ENCODE measurements around the gene ATP1A4.

The ATP1A4 gene

DNA sequence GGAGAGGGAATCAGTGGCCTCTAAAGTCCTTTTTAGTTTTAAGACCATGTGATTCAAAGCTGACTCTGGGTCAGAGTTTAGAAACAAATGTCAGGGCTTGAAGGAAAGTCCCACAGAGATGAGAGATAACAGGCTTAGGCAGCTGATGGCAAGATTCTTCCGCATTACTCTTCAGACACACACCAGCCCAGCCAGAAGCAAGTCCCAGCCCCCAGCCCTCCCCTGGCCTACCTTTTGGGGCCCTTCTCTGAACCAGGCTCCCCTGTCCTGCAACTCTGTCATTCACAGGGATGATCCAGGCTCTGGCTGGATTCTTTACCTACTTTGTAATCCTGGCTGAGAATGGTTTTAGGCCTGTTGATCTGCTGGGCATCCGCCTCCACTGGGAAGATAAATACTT is 25.8 kb downstream of the ATP1A4 start:
- no peak overlapping the region for H3K4me2 ChIP-seq (ENCODE audit: low read length)

DNA sequence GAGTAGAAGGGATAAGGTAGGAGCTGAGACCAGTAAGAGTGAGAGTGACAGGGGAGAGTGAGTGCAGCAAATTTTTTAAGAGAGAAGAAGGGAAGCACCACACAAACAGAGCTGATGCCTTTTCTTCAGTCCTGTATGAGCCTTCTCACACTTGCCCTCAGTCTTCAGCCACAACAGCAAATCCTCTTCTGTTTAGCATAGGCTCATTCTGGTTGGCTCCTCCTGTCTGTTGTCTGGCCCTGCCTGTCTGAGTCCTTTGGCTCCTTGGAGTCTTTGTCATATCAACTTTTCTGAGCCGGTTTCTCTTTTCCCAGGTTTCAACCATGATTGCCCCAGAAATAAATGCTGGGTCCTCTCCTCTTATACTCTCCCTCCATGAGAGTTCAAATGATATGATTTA is 26.3 kb downstream of the ATP1A4 start:
- H3K4me2 ChIP-seq (ENCODE audit: low read length) = no peak overlapping the region
- H4K20me1 ChIP-seq (ENCODE audit: control insufficient read depth, insufficient read depth, low read depth, low read length) = no peaks in the 10 kb centered on the region
- no peaks in the 10 kb centered on the region for H3F3A ChIP-seq (ENCODE audit: control insufficient read depth, insufficient read depth)
- no peak overlapping the region for H3K4me3 ChIP-seq (ENCODE audit: low read length)
- H3K27me3 ChIP-seq (ENCODE audit: control insufficient read depth, low read length) = peaks cover 21% of the 10 kb centered on the region; the same call in 1 of the 2 replicates
- H3K4me1 ChIP-seq (ENCODE audit: control insufficient read depth, low read length) = no peaks in the 10 kb centered on the region
- H3K36me3 ChIP-seq (ENCODE audit: control insufficient read depth, low read length) = no peaks in the 10 kb centered on the region
- no peaks in the 10 kb centered on the region for H3K79me2 ChIP-seq (ENCODE audit: control insufficient read depth, low read length)
- H3K27ac ChIP-seq (ENCODE audit: low read depth, low read length) = no peak overlapping the region
- H3K9me3 ChIP-seq (ENCODE audit: control insufficient read depth, insufficient read depth, low read length) = no peaks in the 10 kb centered on the region
- H3K9me2 ChIP-seq (replicated peaks; ENCODE audit: control insufficient read depth, low read length) = no peaks in the 10 kb centered on the region
- TF ChIP-seq, protein P1, sequence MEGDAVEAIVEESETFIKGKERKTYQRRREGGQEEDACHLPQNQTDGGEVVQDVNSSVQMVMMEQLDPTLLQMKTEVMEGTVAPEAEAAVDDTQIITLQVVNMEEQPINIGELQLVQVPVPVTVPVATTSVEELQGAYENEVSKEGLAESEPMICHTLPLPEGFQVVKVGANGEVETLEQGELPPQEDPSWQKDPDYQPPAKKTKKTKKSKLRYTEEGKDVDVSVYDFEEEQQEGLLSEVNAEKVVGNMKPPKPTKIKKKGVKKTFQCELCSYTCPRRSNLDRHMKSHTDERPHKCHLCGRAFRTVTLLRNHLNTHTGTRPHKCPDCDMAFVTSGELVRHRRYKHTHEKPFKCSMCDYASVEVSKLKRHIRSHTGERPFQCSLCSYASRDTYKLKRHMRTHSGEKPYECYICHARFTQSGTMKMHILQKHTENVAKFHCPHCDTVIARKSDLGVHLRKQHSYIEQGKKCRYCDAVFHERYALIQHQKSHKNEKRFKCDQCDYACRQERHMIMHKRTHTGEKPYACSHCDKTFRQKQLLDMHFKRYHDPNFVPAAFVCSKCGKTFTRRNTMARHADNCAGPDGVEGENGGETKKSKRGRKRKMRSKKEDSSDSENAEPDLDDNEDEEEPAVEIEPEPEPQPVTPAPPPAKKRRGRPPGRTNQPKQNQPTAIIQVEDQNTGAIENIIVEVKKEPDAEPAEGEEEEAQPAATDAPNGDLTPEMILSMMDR (IDR thresholded peaks at IDR 0.05; ENCODE audit: low read depth, low read length, poor library complexity, severe bottlenecking) = no peak
- no peak for TF ChIP-seq EZH2phosphoT487 (IDR thresholded peaks at IDR 0.05; ENCODE audit: borderline replicate concordance, low read length)

More for the DNA sequence above, 25.8 kb downstream of the ATP1A4 start:
- no peaks in the 10 kb centered on the region for H3K4me1 ChIP-seq (ENCODE audit: control insufficient read depth, low read length)
- no peaks in the 10 kb centered on the region for H4K20me1 ChIP-seq (ENCODE audit: control insufficient read depth, insufficient read depth, low read depth, low read length)
- H3K9me2 ChIP-seq (replicated peaks; ENCODE audit: control insufficient read depth, low read length) = no peaks in the 10 kb centered on the region
- H3K79me2 ChIP-seq (ENCODE audit: control insufficient read depth, low read length) = no peaks in the 10 kb centered on the region
- H3K9me3 ChIP-seq (ENCODE audit: control insufficient read depth, insufficient read depth, low read length) = no peaks in the 10 kb centered on the region
- peaks cover 21% of the 10 kb centered on the region; the same call in 1 of the 2 replicates for H3K27me3 ChIP-seq (ENCODE audit: control insufficient read depth, low read length)
- H3K27ac ChIP-seq (ENCODE audit: low read depth, low read length) = no peak overlapping the region
- H3K4me3 ChIP-seq (ENCODE audit: low read length) = no peak overlapping the region
- no peaks in the 10 kb centered on the region for H3K36me3 ChIP-seq (ENCODE audit: control insufficient read depth, low read length)
- H3F3A ChIP-seq (ENCODE audit: control insufficient read depth, insufficient read depth) = no peaks in the 10 kb centered on the region
- TF ChIP-seq EZH2phosphoT487 (IDR thresholded peaks at IDR 0.05; ENCODE audit: borderline replicate concordance, low read length) = no peak
- TF ChIP-seq, protein P1 (IDR thresholded peaks at IDR 0.05; ENCODE audit: low read depth, low read length, poor library complexity, severe bottlenecking) = no peak

DNA sequence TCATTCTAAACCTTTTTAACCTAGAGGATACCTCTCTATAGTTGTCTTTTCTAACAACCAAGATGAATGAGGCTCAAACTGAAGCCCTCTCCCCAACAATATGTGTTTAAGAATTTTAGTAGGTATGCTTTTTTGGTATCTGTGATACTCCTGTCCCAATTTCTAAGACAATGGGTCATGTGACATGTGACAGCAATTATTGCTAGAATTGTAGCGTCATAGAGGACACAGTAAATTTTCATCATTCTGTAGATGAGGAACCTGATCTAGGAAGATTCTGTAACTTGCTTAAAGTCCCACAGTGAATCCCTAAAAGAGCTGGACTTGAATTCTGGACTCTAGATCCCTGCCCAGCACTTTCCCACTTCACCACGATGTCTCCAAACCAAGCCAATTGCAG is 27.3 kb downstream of the ATP1A4 start:
- no peaks in the 10 kb centered on the region for H3K4me1 ChIP-seq (ENCODE audit: control insufficient read depth, low read length)
- H4K20me1 ChIP-seq (ENCODE audit: control insufficient read depth, insufficient read depth, low read depth, low read length) = no peaks in the 10 kb centered on the region
- H3K9me3 ChIP-seq (ENCODE audit: control insufficient read depth, insufficient read depth, low read length) = no peaks in the 10 kb centered on the region
- H3K36me3 ChIP-seq (ENCODE audit: control insufficient read depth, low read length) = no peaks in the 10 kb centered on the region
- H3K4me3 ChIP-seq (ENCODE audit: low read length) = no peak overlapping the region
- H3K9me2 ChIP-seq (replicated peaks; ENCODE audit: control insufficient read depth, low read length) = no peaks in the 10 kb centered on the region
- no peak overlapping the region for H3K4me2 ChIP-seq (ENCODE audit: low read length)
- TF ChIP-seq, protein P1 (IDR thresholded peaks at IDR 0.05; ENCODE audit: low read depth, low read length, poor library complexity, severe bottlenecking) = no peak
- H3K27me3 ChIP-seq (ENCODE audit: control insufficient read depth, low read length) = peaks cover 16% of the 10 kb centered on the region; the same call in 1 of the 2 replicates
- no peaks in the 10 kb centered on the region for H3F3A ChIP-seq (ENCODE audit: control insufficient read depth, insufficient read depth)
- no peak overlapping the region for H3K27ac ChIP-seq (ENCODE audit: low read depth, low read length)
- no peaks in the 10 kb centered on the region for H3K79me2 ChIP-seq (ENCODE audit: control insufficient read depth, low read length)

DNA sequence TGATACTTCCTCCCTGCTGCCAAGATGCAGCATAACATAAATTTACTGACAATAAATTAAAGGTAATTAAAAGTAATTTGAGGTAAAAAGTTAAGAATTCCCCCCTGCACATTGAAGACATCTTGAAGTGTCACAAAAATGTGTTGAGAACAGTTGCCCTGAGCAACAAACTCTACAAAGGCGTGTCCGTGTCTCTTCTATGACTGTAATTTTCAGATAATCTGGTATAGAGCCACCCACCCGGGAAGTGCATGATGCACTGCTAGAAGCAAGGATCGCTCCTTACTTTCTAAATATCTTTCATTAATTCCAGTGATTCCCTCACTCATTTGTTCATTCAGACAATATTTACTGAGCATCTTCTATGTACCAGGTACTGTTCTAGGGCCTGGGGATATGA is 27.9 kb downstream of the ATP1A4 start:
- H3K4me3 ChIP-seq (ENCODE audit: low read length) = no peak overlapping the region
- no peaks in the 10 kb centered on the region for H3K79me2 ChIP-seq (ENCODE audit: control insufficient read depth, low read length)
- no peak overlapping the region for H3K27ac ChIP-seq (ENCODE audit: low read depth, low read length)
- H3K27me3 ChIP-seq (ENCODE audit: control insufficient read depth, low read length) = peaks cover 11% of the 10 kb centered on the region; the same call in 1 of the 2 replicates
- H3F3A ChIP-seq (ENCODE audit: control insufficient read depth, insufficient read depth) = no peaks in the 10 kb centered on the region
- TF ChIP-seq, protein P1 (IDR thresholded peaks at IDR 0.05; ENCODE audit: low read depth, low read length, poor library complexity, severe bottlenecking) = no peak
- TF ChIP-seq EZH2phosphoT487 (IDR thresholded peaks at IDR 0.05; ENCODE audit: borderline replicate concordance, low read length) = no peak
- H3K9me2 ChIP-seq (replicated peaks; ENCODE audit: control insufficient read depth, low read length) = no peaks in the 10 kb centered on the region
- H3K4me1 ChIP-seq (ENCODE audit: control insufficient read depth, low read length) = no peaks in the 10 kb centered on the region
- H3K36me3 ChIP-seq (ENCODE audit: control insufficient read depth, low read length) = no peaks in the 10 kb centered on the region
- no peaks in the 10 kb centered on the region for H3K9me3 ChIP-seq (ENCODE audit: control insufficient read depth, insufficient read depth, low read length)
- no peaks in the 10 kb centered on the region for H4K20me1 ChIP-seq (ENCODE audit: control insufficient read depth, insufficient read depth, low read depth, low read length)
- no peak overlapping the region for H3K4me2 ChIP-seq (ENCODE audit: low read length)

Measured in DOHH2 (cell line).